Liver (tissue), 3 donors: ENCODE measurements around the gene TUBG2.

Source experiments
- ATF3 ChIP-seq: IDR thresholded peaks from 2 replicates; pipeline ENCODE4 v1.6.1; 2016; ENCODE audit warnings: antibody characterized with exemption
- HNF4A ChIP-seq, 2 donors: conservative IDR thresholded peaks; 2 replicates each; pipeline ENCODE4 v1.6.1; 2016; ENCODE audit warnings: antibody characterized with exemption in 2 of 2, mild to moderate bottlenecking in 2 of 2
- HNF4G ChIP-seq: IDR thresholded peaks from 2 replicates; pipeline ENCODE4 v1.6.1; 2016; ENCODE audit warnings: antibody characterized with exemption
- SP1 ChIP-seq: IDR thresholded peaks from 2 replicates; pipeline ENCODE4 v1.6.1; 2018; ENCODE audit warnings: antibody characterized with exemption, mild to moderate bottlenecking
- TF ChIP-seq, protein P1 (sequence below): IDR thresholded peaks from 2 replicates; pipeline ENCODE4 v1.6.1; 2016; ENCODE audit warnings: antibody characterized with exemption
- TF ChIP-seq, protein P2 (sequence below): fragments of 150-350 bp; IDR thresholded peaks from 2 replicates; pipeline ENCODE4 v1.5.1; 2017; ENCODE audit warnings: improper control_type of control experiment, low read depth, low read length; ENCODE audit not compliant: missing input control
- donor health status: healthy.
- donor health status: healthy.

GRCh38 chr17:42695500-42695899 lies 36.4 kb downstream of the TUBG2 start:
- TF ChIP-seq, protein P1, sequence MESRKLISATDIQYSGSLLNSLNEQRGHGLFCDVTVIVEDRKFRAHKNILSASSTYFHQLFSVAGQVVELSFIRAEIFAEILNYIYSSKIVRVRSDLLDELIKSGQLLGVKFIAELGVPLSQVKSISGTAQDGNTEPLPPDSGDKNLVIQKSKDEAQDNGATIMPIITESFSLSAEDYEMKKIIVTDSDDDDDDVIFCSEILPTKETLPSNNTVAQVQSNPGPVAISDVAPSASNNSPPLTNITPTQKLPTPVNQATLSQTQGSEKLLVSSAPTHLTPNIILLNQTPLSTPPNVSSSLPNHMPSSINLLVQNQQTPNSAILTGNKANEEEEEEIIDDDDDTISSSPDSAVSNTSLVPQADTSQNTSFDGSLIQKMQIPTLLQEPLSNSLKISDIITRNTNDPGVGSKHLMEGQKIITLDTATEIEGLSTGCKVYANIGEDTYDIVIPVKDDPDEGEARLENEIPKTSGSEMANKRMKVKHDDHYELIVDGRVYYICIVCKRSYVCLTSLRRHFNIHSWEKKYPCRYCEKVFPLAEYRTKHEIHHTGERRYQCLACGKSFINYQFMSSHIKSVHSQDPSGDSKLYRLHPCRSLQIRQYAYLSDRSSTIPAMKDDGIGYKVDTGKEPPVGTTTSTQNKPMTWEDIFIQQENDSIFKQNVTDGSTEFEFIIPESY = no peak
- TF ChIP-seq, protein P2, sequence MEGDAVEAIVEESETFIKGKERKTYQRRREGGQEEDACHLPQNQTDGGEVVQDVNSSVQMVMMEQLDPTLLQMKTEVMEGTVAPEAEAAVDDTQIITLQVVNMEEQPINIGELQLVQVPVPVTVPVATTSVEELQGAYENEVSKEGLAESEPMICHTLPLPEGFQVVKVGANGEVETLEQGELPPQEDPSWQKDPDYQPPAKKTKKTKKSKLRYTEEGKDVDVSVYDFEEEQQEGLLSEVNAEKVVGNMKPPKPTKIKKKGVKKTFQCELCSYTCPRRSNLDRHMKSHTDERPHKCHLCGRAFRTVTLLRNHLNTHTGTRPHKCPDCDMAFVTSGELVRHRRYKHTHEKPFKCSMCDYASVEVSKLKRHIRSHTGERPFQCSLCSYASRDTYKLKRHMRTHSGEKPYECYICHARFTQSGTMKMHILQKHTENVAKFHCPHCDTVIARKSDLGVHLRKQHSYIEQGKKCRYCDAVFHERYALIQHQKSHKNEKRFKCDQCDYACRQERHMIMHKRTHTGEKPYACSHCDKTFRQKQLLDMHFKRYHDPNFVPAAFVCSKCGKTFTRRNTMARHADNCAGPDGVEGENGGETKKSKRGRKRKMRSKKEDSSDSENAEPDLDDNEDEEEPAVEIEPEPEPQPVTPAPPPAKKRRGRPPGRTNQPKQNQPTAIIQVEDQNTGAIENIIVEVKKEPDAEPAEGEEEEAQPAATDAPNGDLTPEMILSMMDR = no peak
- no peak for TF ChIP-seq HNF4A (conservative IDR thresholded peaks at IDR 0.05)
- no peak for TF ChIP-seq SP1
- no peak for TF ChIP-seq HNF4G
- TF ChIP-seq ATF3 = no peak
